ENCODE data around the gene MAL.
A peak's percentile ranks its signal among the peaks of the same experiment; 100 is the strongest.

The MAL gene

DNA sequence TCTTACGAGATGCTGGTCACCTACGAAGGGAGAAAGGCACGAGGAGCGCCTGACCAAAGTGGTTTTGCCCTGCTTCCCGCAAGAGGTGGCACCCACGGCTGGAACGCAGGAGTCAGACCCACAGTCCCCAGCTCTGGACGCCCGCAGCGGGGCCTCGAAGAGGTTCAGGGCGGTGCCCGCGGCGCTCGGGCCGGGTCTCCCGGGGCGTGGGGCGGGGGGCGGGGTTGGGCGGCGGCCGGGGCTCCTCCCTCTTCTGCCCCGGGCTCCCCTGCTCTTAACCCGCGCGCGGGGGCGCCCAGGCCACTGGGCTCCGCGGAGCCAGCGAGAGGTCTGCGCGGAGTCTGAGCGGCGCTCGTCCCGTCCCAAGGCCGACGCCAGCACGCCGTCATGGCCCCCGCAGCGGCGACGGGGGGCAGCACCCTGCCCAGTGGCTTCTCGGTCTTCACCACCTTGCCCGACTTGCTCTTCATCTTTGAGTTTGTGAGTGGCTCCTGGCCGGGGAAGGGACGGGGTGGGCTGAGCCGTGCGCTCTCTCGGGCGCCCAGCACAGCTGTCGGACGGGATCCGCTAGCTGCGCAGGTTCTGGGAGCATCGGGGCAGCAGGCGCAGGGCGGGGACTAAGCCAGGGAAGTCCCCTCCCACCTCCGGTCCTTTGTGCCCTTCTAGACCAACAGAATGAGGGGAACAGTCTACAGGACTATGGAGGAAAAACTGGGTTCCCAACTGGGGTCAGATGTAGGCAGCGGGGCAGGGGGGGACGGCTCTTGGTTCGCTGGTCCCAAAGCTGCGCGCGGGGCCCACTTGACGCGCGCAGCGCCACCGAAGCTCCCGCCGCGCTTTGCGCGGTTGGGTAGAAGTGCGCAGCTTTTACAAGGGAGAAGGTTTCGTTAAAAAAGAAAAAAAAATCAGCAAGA, at the start of gene MAL:
Gene MAL (plus strand): TSS at position 303 of the 914 bp plus-strand sequence. CDS start 85 bp downstream, at position 388.
- peak in 1 of 2 donors; percentile 46 for DNase-seq (ENCODE audit: low read depth in 2 of 2)

DNA sequence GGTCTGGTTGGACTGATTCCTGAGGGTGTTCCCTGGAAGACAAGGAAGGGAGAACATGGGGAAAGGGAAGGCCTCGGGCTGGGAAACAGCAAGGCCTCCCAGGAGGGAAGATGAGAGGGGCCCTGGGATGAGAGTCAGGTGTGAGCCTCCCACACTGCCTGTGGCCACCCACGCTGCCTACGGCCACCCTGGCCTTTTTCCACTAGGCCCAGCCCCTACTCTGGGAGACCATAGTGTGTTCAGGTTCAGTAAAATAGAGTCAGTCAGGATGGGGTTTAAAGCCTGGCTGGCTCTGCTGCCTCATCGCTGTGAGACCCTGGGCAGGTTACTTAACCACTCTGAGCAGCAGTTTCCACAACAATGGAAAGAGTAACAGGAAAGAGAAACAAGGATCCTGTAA, 47.7 kb upstream of the MAL start:
- DNase-seq (ENCODE audit: low read depth in 2 of 2), result no peak

DNA sequence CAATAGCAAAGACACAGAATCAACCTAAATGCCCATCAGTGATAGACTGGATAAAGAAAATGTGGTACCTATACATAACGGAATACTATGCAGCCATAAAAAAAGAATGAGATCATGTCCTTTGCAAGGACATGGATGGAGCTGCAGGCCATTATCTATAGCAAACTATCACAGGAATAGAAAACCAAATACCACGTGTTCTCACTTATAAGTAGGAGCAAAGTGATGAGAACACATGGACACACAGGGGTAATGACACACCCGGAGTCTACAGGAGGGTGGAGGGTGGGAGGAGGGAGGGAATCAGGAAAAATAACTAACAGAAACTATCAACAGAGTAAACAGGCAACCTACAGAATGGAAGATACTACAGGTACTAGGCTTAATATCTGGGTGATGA, 46.6 kb upstream of the MAL start:
- DNase-seq (ENCODE audit: low read depth in 2 of 2), result no peak

DNA sequence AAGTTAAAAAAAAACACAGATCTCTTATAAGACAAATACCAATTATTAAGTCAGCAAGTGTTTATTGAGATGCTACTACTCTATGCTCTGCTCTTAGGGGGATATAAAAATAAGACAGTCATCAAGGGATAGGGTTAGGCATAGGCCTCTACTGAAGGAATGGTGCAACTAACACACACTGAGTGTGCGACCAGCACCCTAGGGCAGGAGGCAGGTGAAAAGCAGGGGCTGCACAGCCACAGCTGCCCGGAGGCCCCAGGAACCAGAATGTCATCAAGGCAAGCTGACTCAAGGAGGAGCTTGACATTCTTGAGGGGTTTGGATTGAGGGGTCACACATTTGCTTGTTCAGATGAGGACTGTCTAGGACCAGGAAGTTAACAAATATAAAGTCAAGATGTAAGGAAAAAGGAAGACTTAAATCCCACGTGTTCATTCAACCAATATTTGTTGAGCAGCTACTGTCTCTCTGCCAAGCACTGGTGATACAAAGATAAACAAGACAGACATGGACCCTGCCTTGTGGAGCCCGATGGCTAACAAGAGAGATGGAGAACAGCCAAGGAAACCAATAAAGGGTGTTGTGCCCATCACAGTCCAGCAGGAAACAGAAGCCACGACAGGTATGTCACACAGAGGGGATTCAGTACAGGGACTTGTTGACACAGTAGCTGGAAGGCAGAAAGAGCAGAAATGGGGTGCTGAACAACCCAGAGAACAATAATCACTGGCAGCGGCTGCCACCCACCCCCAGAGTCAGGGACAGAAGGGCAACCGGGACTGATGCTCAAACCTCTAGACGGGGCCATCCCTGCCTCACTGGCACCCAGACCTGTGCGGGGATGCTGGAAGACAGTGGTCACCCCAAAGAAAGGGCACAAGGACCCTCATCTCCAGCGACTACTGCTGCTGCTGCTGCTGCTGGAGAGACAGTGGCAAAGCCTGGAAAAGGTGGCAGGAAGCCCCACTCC, 45.8 kb upstream of the MAL start:
- no peak for DNase-seq (ENCODE audit: low read depth in 2 of 2)

DNA sequence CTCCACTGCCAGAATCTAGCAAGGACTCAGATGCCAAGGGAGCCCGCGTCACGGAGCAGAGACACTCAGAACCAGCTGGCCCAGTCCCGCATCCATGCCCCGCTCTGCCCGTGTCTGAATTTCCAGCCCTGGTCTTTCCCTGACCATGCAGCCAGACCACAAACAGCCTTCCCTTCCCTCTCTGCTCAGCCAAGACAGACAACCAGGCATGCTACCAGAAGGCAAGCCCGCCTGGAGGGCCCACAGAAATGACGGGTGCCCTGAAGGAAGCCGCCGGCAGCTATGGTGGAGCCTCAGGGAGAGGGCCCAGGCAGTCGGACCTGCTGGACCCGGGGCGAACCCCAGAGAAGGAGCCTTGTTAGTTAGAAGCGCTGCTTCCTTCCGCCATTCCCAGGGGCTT, 45.1 kb upstream of the MAL start:
- DNase-seq (ENCODE audit: low read depth in 2 of 2), result no peak

DNA sequence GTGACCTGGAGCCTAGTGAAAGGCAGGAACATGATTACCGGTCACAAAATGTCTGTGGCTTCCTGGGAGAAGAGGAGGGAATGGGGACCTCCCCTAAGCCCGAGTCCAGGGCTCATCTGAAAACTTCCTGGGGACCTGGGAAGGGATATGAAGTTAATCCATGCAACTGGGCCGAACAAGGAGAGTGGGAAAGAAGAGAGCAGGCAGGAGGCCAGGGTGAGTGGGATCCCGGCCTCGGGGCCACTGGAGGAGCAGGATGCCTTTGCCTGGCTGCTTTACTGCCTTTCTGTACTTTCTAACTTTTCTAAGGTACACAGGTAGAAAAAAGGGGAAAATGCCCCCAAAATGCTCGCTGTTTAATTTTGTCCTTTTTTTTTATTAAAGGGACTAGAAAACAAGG, 43.4 kb upstream of the MAL start:
- DNase-seq (ENCODE audit: low read depth in 2 of 2), result no peak

DNA sequence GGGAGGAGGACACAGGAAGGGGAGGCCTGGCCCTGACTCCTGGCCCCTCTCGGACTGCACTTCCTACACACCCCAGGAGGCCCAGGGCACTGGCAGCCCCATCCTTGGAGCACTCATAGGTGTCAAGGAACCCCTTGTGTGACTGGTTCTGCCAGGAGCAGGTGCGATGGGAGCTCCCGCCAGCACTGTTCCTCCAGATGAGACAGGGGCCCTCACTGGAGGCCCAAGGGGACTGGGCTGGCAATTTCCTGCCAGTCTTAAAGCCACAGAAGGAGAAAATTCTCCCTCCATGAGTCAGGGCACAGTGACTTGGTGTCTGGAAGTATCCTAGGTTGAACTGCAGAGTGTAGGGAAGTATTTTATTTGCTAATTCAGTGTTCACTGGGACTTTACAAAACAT, 42.8 kb upstream of the MAL start:
- no peak for DNase-seq (ENCODE audit: low read depth in 2 of 2)

DNA sequence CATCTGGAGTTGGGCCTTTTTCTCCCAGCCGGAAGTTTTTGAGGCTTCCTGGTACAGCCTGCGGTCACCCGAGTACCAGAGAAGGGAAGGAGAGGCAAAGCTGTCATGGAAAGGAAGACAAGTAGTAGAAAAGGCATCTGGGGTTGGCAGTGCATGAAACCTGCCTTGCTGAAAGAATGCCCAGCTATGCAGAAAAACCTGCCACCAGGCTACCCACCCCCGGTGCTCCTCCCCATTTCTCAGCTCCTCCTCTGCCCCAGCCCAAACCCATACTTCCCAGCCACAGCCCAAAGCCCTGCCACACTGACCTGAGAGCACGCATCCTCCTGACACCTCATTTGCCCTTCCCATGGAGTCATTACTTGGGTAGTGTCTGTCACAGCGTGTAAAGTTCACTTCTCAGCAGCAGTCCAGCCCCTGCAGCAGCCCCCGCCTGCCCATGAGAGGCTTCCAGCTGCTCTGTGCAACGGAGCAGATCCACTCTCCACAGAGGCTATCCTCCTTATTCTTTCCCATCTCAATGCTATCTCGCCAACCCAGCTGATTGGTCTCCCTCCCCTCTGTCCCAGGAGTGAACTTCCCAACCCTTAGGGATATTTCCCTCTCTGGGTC, 40.4 kb upstream of the MAL start:
- no peak for DNase-seq (ENCODE audit: low read depth in 2 of 2)

DNA sequence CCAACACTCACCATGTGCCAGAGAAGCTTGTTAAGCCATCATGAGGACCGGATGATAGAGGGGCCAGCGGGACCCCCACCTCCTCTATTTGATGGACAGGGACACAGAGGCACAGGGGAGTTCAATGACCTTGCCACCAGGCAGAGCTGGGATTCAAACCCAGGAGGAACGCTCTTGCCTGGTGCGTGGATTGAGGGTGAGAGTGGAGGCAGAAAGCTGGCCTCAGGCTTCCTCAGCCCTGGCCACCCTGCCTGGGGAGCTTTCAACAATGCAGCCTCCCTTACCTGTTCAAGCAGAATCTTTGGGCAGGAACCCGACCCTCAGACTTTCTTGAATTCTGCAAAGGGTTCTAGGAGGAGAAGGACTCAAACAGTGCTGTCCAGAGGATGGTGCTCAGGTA, 39.9 kb upstream of the MAL start:
- no peak for DNase-seq (ENCODE audit: low read depth in 2 of 2)

DNA sequence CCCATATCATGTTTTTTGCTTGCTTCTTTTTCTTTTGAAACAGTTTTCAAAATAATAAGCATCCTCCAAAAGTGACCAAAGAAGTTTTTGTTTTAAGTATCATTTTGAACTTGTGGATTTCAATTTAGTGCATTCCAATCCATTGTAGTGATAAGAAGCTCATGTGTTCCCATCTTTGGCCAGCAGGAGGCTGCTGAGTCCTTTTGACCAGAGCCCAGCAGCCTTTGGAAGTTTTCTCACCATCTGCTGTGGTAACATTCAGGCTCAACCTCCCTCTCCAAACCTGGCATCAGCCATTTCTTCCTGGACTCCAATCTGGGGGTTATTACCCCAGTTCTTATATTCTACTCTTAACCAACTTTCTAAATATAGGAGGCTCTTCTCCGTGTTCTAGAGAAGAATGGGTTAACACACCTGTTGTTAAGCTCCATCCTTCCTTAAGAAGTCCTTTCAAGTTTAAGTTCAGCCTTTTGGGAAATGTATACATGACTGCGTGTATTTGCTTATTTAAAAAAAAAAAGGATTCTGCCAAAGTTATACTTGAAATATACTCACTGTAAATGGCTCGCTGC, 39.0 kb upstream of the MAL start:
- DNase-seq (ENCODE audit: low read depth in 2 of 2), result no peak

DNA sequence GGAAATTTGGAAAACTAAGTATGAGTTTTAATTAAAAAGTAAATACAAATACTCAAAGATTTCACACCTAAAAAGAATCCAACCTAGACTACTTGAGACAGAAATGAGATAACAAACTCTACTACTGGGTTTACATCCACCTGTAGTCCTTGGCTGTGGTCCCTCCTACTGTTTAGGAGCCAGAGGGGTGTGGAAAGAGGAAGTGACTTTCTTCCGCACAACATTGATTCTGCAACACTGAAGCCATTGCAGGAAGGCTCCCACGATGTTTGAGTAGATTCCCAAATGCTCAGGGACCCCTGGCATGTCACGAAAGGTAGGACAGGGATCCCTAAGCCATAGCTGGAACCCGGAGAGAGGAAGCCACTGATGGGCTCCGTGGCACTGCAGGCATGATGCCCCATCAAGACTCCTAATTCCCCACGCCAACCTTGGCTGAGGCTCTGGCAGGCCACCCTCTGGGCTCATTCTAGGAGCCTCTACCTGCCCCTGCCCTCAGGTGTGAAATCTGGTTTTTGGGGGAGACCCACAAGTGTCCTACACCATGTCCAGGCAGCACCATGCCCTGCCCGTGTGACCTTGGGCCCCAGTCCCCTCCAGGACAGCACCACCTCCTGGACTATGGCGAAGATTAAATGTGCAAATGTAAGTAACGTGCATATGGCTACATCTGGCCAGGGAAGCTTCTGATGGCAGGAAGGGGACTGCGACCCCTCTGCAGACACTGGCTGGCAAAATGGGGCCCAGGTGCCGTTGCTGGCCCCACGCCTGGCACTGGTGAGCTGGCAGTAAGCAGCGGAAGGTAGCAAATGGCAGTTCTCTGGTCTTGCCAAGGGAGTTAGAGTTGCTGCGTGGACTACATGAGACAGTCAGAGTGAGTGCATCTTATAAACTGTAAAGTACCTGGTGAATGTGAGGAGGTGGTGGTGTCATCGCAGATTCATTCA, 38.2 kb upstream of the MAL start:
- no peak for DNase-seq (ENCODE audit: low read depth in 2 of 2)

DNA sequence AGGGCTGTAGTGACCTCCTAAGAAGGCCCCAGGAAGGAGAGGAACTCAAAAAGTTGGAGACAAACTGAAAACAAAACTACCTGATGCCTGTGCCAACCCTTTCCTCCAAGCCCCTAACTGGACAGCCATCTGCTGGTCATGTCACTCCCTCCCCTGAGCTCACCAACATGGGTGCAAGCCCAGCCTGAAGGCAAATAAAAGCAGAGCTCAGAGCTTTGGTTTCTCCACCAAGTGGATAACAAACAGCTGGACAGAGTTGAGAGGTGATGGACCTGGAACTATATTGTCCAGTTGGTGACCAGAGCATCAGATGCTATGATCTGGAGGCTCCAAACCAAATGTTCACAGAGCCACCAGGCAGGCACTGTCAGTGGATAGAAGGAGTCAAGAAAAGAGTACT, 34.6 kb upstream of the MAL start:
- DNase-seq (ENCODE audit: low read depth in 2 of 2), result no peak

DNA sequence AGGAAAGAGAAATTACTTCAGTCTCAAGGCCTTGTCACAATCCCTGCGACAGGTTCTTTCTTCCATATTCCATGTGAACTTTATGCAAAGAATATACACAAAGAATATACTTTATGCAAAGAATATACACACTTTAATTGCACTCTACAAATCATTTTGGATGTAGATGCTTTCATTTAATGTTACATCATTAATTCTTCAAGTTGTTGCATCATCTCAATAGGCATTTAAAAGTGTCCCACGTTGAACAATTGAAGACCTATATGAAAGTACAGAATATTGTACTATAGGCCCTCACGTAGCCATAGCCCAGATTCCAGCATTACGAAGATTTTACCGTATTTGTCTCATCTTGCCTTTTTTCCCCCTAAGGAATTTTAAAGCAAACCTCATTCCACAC, 33.1 kb upstream of the MAL start:
- no peak for DNase-seq (ENCODE audit: low read depth in 2 of 2)

DNA sequence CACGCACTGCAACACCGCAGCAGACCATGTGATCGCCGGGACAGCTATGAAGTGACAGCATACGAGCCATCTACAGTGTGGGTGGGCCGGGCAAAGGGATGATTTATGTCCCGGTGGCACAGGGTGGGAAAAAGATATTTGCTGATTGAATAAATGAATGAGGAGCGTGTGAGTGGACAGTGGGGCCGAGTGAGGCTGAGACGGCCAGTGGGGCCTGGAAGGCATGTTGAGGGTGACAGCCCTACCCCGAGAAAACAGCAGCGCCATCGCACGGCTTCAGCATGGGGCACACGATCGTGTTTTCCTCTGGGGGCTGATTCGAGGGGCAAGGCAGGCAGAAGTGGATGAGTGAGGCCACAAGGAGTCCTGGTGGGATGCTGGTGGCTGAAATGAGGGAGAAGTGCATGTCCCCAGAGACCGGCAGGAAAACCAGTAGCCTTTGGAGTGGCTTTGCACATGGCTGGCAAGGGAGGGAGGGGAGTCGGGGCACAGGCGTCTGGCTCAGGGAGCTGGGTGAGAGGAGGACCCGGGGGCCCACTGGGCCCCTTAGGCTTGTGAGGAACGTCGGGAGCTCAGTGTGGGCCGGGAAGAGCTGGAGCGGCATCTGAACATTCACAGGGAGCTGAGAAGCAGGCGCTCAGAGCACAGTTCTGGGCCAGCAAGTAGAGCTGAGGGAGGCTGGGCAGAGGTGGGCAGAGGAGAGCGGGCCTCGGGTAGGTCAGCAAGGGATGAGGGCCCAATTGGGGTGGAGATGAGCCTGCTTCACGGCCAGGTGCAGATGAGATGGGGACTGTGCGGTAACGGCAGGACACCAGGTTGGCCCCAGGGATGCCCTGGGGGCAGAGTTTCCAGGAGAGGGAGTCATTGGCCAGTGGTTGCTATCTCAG, 32.1 kb upstream of the MAL start:
- DNase-seq (ENCODE audit: low read depth in 2 of 2), result no peak

DNA sequence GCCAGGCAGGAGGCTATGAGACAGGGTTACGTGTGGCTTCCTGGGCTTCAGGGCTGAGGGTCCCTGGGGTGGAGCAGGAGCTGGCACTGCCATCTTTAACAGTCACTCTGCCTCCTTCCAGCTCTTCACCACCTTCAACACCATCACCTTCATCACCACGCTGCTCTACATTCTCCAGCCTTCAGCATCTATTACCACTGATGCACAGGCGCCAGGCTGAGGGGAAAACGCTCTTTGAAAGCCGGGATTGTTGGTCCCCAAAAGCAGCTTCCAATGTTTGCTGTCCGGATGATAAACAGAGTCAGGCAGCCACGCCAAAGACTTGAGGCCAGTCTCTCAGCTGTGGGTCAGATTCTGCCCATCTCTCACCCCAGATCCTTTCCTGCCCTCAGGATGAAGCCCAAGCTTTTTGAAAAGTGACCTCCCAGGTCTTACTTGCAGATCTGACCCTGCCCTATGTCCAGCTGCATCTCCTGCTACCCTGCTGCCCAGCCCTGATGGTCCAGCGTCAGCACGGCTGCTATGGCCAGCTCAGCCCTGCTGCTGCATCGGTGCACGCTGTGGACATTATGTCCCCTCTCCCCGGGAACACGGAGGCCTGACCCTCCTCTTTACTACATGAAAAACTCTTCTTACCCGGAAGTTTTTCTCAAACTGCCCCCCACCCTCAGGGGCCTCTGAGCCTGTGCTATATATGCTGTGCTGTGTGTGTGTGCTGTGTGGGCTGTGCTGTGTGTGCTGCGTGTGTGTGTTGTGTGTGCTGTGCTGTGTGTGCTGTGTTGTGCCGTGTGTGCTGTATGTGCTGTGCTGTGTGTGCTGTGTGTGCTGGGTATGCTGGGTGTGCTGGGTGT, 31.2 kb upstream of the MAL start:
- no peak for DNase-seq (ENCODE audit: low read depth in 2 of 2)

DNA sequence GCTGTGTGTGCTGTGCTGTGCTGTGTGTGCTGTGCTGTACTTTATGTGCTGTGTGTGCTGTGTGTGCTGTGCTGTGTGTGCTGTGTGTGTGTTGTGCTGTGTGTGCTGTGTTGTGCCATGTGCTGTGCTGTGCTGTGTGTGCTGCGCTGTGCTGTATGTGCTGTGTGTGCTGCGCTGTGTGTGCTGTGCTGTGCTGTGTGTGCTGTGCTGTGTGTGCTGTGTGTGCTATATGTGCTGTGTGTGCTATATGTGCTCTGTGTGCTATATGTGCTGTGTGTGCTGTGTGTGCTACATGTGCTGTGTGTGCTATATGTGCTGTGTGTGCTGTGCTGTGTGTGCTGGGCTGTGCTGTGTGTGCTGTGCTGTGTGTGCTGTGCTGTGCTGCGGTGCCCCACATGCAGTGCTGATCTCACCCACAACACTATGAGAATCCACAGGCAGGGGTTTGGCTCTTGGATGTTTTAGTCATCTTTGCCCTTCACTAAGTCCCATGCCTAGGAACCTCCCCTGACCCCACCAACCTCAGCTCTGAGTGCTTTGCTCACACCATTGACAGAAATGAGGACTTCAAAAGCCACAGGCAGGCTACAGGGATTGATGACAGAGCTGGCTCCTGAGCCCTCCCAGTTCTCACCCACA, 30.5 kb upstream of the MAL start:
- DNase-seq (ENCODE audit: low read depth in 2 of 2), result no peak

DNA sequence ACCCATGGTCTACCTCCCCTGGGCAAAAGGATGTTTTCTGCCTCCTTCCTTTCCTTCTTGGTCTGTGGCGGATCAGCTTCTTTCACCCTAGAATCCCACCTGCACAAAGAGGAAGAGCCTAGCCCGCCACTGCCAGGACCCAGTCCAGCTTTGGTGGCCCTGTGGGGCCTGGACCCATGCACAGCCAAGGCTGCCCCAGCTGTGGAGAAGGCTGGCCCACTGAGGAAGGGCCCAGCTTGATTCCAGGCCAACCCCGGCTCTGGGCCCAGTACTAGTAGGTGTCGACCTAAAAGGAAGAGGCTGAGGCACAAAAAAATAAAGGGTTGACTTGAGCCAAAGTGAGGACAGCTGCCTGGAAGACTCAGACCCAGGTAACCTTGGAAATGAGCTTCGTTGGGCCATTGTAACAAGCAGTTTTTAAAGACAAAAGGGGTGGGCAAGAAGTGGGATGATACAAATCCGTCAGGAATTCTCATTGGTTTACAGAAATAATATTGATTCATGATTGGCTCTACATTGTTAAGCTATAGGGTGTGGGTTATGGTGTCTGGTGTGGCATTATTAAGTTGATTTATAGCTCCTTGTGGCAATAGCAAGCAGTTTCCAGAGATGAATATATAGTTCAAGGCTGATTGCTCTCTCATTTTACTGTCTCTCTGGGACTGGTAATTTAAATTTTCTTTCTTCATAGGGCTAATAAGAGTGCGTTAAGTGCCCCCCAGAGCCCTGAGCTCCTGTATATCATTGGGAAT, 29.8 kb upstream of the MAL start:
- DNase-seq (ENCODE audit: low read depth in 2 of 2), result no peak
